ENCODE measurements around the gene ITGB1BP1.

ITGB1BP1 gene

DNA sequence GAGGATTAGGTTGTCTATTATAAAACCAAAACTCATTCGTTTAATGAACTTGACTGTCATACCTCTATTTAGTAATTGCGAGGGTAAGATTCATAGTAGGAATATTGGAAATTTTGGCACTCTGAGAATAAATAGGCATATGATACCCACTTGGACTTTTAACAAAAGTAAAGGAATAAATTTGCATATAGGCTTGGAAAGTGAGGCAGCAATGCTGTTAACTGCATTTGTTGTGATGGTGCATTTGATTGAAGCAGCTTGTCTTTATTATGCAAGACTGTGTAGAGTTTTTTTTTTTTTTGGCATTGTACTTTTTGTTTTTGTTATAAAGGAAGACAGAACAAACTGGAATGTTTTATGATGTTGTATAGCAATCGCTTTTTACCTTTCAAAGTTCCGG is 18.9 kb downstream of the ITGB1BP1 start:
- TF ChIP-seq, protein P1, sequence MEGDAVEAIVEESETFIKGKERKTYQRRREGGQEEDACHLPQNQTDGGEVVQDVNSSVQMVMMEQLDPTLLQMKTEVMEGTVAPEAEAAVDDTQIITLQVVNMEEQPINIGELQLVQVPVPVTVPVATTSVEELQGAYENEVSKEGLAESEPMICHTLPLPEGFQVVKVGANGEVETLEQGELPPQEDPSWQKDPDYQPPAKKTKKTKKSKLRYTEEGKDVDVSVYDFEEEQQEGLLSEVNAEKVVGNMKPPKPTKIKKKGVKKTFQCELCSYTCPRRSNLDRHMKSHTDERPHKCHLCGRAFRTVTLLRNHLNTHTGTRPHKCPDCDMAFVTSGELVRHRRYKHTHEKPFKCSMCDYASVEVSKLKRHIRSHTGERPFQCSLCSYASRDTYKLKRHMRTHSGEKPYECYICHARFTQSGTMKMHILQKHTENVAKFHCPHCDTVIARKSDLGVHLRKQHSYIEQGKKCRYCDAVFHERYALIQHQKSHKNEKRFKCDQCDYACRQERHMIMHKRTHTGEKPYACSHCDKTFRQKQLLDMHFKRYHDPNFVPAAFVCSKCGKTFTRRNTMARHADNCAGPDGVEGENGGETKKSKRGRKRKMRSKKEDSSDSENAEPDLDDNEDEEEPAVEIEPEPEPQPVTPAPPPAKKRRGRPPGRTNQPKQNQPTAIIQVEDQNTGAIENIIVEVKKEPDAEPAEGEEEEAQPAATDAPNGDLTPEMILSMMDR (IDR thresholded peaks at IDR 0.05; ENCODE audit: low read length) = no peak
- TF ChIP-seq EZH2 (IDR thresholded peaks at IDR 0.05; ENCODE audit: borderline replicate concordance, low read length) = no peak
- Histone ChIP-seq H3K4me3 (ENCODE audit: low read depth, low read length, poor library complexity, severe bottlenecking) (no peak overlapping the region), H3K9ac (ENCODE audit: low read length) (no peak overlapping the region), H4K20me1 (ENCODE audit: insufficient read depth, low read length) (no peaks in the 10 kb centered on the region), H3K9me3 (ENCODE audit: low read length) (no peaks in the 10 kb centered on the region), H3K27me3 (ENCODE audit: insufficient read depth, low read length) (no peaks in the 10 kb centered on the region), H3K4me2 (ENCODE audit: low read length) (no peak overlapping the region), H3K36me3 (ENCODE audit: insufficient read depth, low read length) (peaks cover 29% of the 10 kb centered on the region; the same call in 1 of the 2 replicates), H3K27ac (ENCODE audit: low read depth, low read length, poor library complexity, severe bottlenecking) (no peak overlapping the region), H3K9me2 (ENCODE audit: low read depth, low read length) (no peaks in the 10 kb centered on the region), H3K4me1 (ENCODE audit: insufficient read depth, low read length, severe bottlenecking) (no peaks in the 10 kb centered on the region), H3F3A (ENCODE audit: insufficient read depth, low read length) (no peaks in the 10 kb centered on the region), H2AFZ (ENCODE audit: low read length) (no peak overlapping the region), H3K79me2 (ENCODE audit: insufficient read depth, low read length) (no peaks in the 10 kb centered on the region)

- H3K9ac ChIP-seq (ENCODE audit: low read length) = no peak overlapping the region
- no peaks in the 10 kb centered on the region for H3K9me2 ChIP-seq (ENCODE audit: low read depth, low read length)
- H3K4me2 ChIP-seq (ENCODE audit: low read length) = no peak overlapping the region
- TF ChIP-seq, protein P1 (IDR thresholded peaks at IDR 0.05; ENCODE audit: low read length) = no peak
- TF ChIP-seq EZH2 (IDR thresholded peaks at IDR 0.05; ENCODE audit: borderline replicate concordance, low read length) = no peak
- no peaks in the 10 kb centered on the region for H3K79me2 ChIP-seq (ENCODE audit: insufficient read depth, low read length)
- H3K27me3 ChIP-seq (ENCODE audit: insufficient read depth, low read length) = no peaks in the 10 kb centered on the region
- H3K36me3 ChIP-seq (ENCODE audit: insufficient read depth, low read length) = peaks cover 24% of the 10 kb centered on the region; the same call in 1 of the 2 replicates
- H2AFZ ChIP-seq (ENCODE audit: low read length) = no peak overlapping the region
- H3F3A ChIP-seq (ENCODE audit: insufficient read depth, low read length) = no peaks in the 10 kb centered on the region
- H3K4me1 ChIP-seq (ENCODE audit: insufficient read depth, low read length, severe bottlenecking) = no peaks in the 10 kb centered on the region
- no peaks in the 10 kb centered on the region for H3K9me3 ChIP-seq (ENCODE audit: low read length)
- no peak overlapping the region for H3K27ac ChIP-seq (ENCODE audit: low read depth, low read length, poor library complexity, severe bottlenecking)
- H4K20me1 ChIP-seq (ENCODE audit: insufficient read depth, low read length) = no peaks in the 10 kb centered on the region
- H3K4me3 ChIP-seq (ENCODE audit: low read depth, low read length, poor library complexity, severe bottlenecking) = no peak overlapping the region
Measured at GRCh38 chr2:9403924-9404323, 19.4 kb downstream of the ITGB1BP1 start.

- Histone ChIP-seq H3K9me3 (ENCODE audit: low read length) (no peaks in the 10 kb centered on the region), H4K20me1 (ENCODE audit: insufficient read depth, low read length) (no peaks in the 10 kb centered on the region), H2AFZ (ENCODE audit: low read length) (no peak overlapping the region), H3K36me3 (ENCODE audit: insufficient read depth, low read length) (peaks cover 6% of the 10 kb centered on the region; the same call in 1 of the 2 replicates), H3K9ac (ENCODE audit: low read length) (no peak overlapping the region), H3K4me2 (ENCODE audit: low read length) (no peak overlapping the region), H3K9me2 (ENCODE audit: low read depth, low read length) (no peaks in the 10 kb centered on the region), H3K27ac (ENCODE audit: low read depth, low read length, poor library complexity, severe bottlenecking) (no peak overlapping the region), H3F3A (ENCODE audit: insufficient read depth, low read length) (no peaks in the 10 kb centered on the region), H3K27me3 (ENCODE audit: insufficient read depth, low read length) (no peaks in the 10 kb centered on the region), H3K4me1 (ENCODE audit: insufficient read depth, low read length, severe bottlenecking) (no peaks in the 10 kb centered on the region), H3K4me3 (ENCODE audit: low read depth, low read length, poor library complexity, severe bottlenecking) (no peak overlapping the region), H3K79me2 (ENCODE audit: insufficient read depth, low read length) (no peaks in the 10 kb centered on the region)
- TF ChIP-seq EZH2 (IDR thresholded peaks at IDR 0.05; ENCODE audit: borderline replicate concordance, low read length) = no peak
- TF ChIP-seq, protein P1 (IDR thresholded peaks at IDR 0.05; ENCODE audit: low read length) = peak; percentile 43
Measured at GRCh38 chr2:9401646-9402371, 21.5 kb downstream of the ITGB1BP1 start.

Data from OCI-LY1 (cell line).